PC-3 (cell line): ENCODE results near the gene GABBR2.
"Not testable (repeated sequence)": the region's sequence is repeated elsewhere in the genome, so short reads cannot be mapped to it uniquely, and the experiment has no call there.

ENCODE experiments used
- CTCF ChIP-seq: fragments of 300-600 bp; sonication (generic); conservative IDR thresholded peaks from 2 replicates; pipeline ENCODE4 v1.5.1; 2017; ENCODE audit warnings: antibody characterized with exemption, low read depth, mild to moderate bottlenecking, low read length
- EZH2 ChIP-seq: fragments of 300-600 bp; sonication (generic); IDR thresholded peaks from one replicate; pipeline ENCODE4 v1.6.1; 2017; ENCODE audit warnings: antibody characterized with exemption, mild to moderate bottlenecking, low read length; ENCODE audit not compliant: unreplicated experiment
- EZH2phosphoT487 ChIP-seq: fragments of 300-600 bp; sonication (generic); IDR thresholded peaks from 2 replicates; pipeline ENCODE4 v1.6.1; 2018; ENCODE audit warnings: mild to moderate bottlenecking, antibody characterized with exemption, low read length, borderline replicate concordance

GRCh38 chr9:98655428-98655827 lies 53.3 kb downstream of the GABBR2 start:
- not testable (repeated sequence) for TF ChIP-seq CTCF, EZH2phosphoT487, EZH2
